Hepatocyte (in vitro differentiated cells): ENCODE results near the gene GMIP.

Source experiments
- EZH2 ChIP-seq: fragments of 200-600 bp; sonication (generic); IDR thresholded peaks from 2 replicates; pipeline ENCODE4 v1.6.1; 2016; ENCODE audit warnings: antibody characterized with exemption, mild to moderate bottlenecking, borderline replicate concordance
- TF ChIP-seq, protein P1 (sequence below): fragments of 200-600 bp; sonication (generic); IDR thresholded peaks from 2 replicates; pipeline ENCODE4 v1.5.1; 2016; ENCODE audit warnings: antibody characterized with exemption, mild to moderate bottlenecking; ENCODE audit not compliant: poor library complexity

- TF ChIP-seq EZH2 = no peak
- TF ChIP-seq, protein P1, sequence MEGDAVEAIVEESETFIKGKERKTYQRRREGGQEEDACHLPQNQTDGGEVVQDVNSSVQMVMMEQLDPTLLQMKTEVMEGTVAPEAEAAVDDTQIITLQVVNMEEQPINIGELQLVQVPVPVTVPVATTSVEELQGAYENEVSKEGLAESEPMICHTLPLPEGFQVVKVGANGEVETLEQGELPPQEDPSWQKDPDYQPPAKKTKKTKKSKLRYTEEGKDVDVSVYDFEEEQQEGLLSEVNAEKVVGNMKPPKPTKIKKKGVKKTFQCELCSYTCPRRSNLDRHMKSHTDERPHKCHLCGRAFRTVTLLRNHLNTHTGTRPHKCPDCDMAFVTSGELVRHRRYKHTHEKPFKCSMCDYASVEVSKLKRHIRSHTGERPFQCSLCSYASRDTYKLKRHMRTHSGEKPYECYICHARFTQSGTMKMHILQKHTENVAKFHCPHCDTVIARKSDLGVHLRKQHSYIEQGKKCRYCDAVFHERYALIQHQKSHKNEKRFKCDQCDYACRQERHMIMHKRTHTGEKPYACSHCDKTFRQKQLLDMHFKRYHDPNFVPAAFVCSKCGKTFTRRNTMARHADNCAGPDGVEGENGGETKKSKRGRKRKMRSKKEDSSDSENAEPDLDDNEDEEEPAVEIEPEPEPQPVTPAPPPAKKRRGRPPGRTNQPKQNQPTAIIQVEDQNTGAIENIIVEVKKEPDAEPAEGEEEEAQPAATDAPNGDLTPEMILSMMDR = no peak
Measured at GRCh38 chr19:19597809-19598306, 45.6 kb downstream of the GMIP start.
